WTC11 (cell line): Measurements from ENCODE around the gene PTPRK. TPM values are rescaled to one million over a fixed set of nuclear protein-coding genes. Genes with fewer than 3 reads are reported as not detected.

Source experiments
- ATAC-seq: fragments of 200-7000 bp; cut with Tn5 transposase; 2 replicates; pipeline ENCODE4 v1.10.0; 2021; ENCODE audit warnings: mild to moderate bottlenecking, moderate library complexity
- CTCF ChIA-PET: fragments of 300-600 bp; sonication (Branson Sonifier 250); formaldehyde crosslinking; loops from one replicate; lab custom pipeline; 2021; ENCODE audit warnings: antibody characterized with exemption; lab: Charles Lee
- POLR2A ChIA-PET: fragments of 350-600 bp; sonication (Branson Sonifier 250); formaldehyde crosslinking; loops from one replicate; lab custom pipeline; 2021; ENCODE audit warnings: antibody characterized with exemption; lab: Charles Lee
- DNase-seq: peaks from one replicate; pipeline ENCODE4 v3.0.0; 2021; ENCODE audit warnings: low spot score
- H3K27ac Mint-ChIP-seq: 2 replicates; pipeline ENCODE4 v1.8.0; 2021; ENCODE audit warnings: mixed read lengths
- H3K27me3 Mint-ChIP-seq: 2 replicates; pipeline ENCODE4 v1.8.0; 2021; ENCODE audit warnings: low read depth, mild to moderate bottlenecking, moderate library complexity, mixed read lengths
- H3K36me3 Mint-ChIP-seq: 2 replicates; pipeline ENCODE4 v1.8.0; 2021; ENCODE audit warnings: mixed read lengths
- H3K4me1 Mint-ChIP-seq: 2 replicates; pipeline ENCODE4 v1.8.0; 2022; ENCODE audit warnings: mixed read lengths
- H3K4me3 Mint-ChIP-seq: 2 replicates; pipeline ENCODE4 v1.8.0; 2021; ENCODE audit warnings: mild to moderate bottlenecking, moderate library complexity, mixed read lengths
- H3K9me3 Mint-ChIP-seq: 2 replicates; pipeline ENCODE4 v1.8.0; 2021; ENCODE audit warnings: mixed read lengths
- AFF4 ChIP-seq: sonication (generic); formaldehyde crosslinking; IDR thresholded peaks from 2 replicates; pipeline ENCODE4 v1.8.1; 2023; ENCODE audit warnings: mild to moderate bottlenecking, missing genetic modification reagents, borderline replicate concordance
- CDX4 ChIP-seq: fragments of 250-450 bp; sonication (Bioruptor Pico); IDR thresholded peaks from 2 replicates; pipeline ENCODE4 v1.9.0; 2021; ENCODE audit warnings: moderate library complexity, mild to moderate bottlenecking, inconsistent platforms, borderline replicate concordance
- CREM ChIP-seq: sonication (generic); formaldehyde crosslinking; IDR thresholded peaks from 2 replicates; pipeline ENCODE4 v1.8.1; 2022; ENCODE audit warnings: mild to moderate bottlenecking, missing genetic modification reagents, moderate library complexity
- CTCF ChIP-seq: fragments of 200-600 bp; IDR thresholded peaks from 2 replicates; pipeline ENCODE4 v1.8.0; 2022; ENCODE audit warnings: antibody characterized with exemption
- E2F4 ChIP-seq: sonication (generic); formaldehyde crosslinking; IDR thresholded peaks from 2 replicates; pipeline ENCODE4 v1.8.1; 2022; ENCODE audit warnings: low read depth, mild to moderate bottlenecking, moderate library complexity, missing genetic modification reagents, borderline replicate concordance
- GTF2I ChIP-seq: fragments of 250-450 bp; sonication (Bioruptor Pico); conservative IDR thresholded peaks from 2 replicates; pipeline ENCODE4 v1.4.0; 2021; ENCODE audit warnings: mild to moderate bottlenecking
- KAT7 ChIP-seq: sonication (generic); formaldehyde crosslinking; IDR thresholded peaks from 2 replicates; pipeline ENCODE4 v1.8.1; 2023; ENCODE audit warnings: missing genetic modification reagents, mild to moderate bottlenecking, borderline replicate concordance
- MYBL2 ChIP-seq: sonication (generic); formaldehyde crosslinking; IDR thresholded peaks from 2 replicates; pipeline ENCODE4 v1.8.1; 2023; ENCODE audit warnings: mild to moderate bottlenecking, moderate library complexity, missing genetic modification reagents
- NFATC4 ChIP-seq: fragments of 250-450 bp; sonication (Bioruptor Pico); IDR thresholded peaks from 2 replicates; pipeline ENCODE4 v1.9.0; 2021; ENCODE audit warnings: mild to moderate bottlenecking
- NR2C2 ChIP-seq: sonication (generic); formaldehyde crosslinking; IDR thresholded peaks from 2 replicates; pipeline ENCODE4 v1.8.0; 2022; ENCODE audit warnings: mild to moderate bottlenecking, missing genetic modification reagents
- NR3C1 ChIP-seq: sonication (generic); formaldehyde crosslinking; conservative IDR thresholded peaks from 2 replicates; pipeline ENCODE4 v1.8.1; 2023; ENCODE audit warnings: low read depth, mild to moderate bottlenecking, missing genetic modification reagents
- TCF7 ChIP-seq: sonication (generic); formaldehyde crosslinking; IDR thresholded peaks from 2 replicates; pipeline ENCODE4 v1.8.0; 2022; ENCODE audit warnings: mild to moderate bottlenecking, low read depth, missing genetic modification reagents, moderate library complexity
- TEAD1 ChIP-seq: sonication (generic); formaldehyde crosslinking; IDR thresholded peaks from 2 replicates; pipeline ENCODE4 v1.8.0; 2022; ENCODE audit warnings: mild to moderate bottlenecking, missing genetic modification reagents
- USF1 ChIP-seq: sonication (generic); formaldehyde crosslinking; IDR thresholded peaks from 2 replicates; pipeline ENCODE4 v1.8.0; 2022; ENCODE audit warnings: mild to moderate bottlenecking, missing genetic modification reagents
- ZBTB43 ChIP-seq: sonication (generic); formaldehyde crosslinking; IDR thresholded peaks from 2 replicates; pipeline ENCODE4 v1.8.1; 2023; ENCODE audit warnings: mild to moderate bottlenecking, missing genetic modification reagents
- ZNF138 ChIP-seq: sonication (generic); formaldehyde crosslinking; conservative IDR thresholded peaks from 2 replicates; pipeline ENCODE4 v1.8.1; 2022; ENCODE audit warnings: mild to moderate bottlenecking, moderate library complexity, missing genetic modification reagents
- ZNF263 ChIP-seq: sonication (generic); formaldehyde crosslinking; IDR thresholded peaks from 2 replicates; pipeline ENCODE4 v1.8.1; 2022; ENCODE audit warnings: low read depth, mild to moderate bottlenecking, moderate library complexity, missing genetic modification reagents
- ZNF281 ChIP-seq: sonication (generic); formaldehyde crosslinking; IDR thresholded peaks from 2 replicates; pipeline ENCODE4 v1.8.0; 2023; ENCODE audit warnings: mild to moderate bottlenecking, missing genetic modification reagents
- ZNF396 ChIP-seq: fragments of 250-450 bp; sonication (Bioruptor Pico); IDR thresholded peaks from 2 replicates; pipeline ENCODE4 v1.8.0; 2021; ENCODE audit warnings: mild to moderate bottlenecking, moderate library complexity, borderline replicate concordance
- ZNF423 ChIP-seq: fragments of 250-450 bp; sonication (Bioruptor Pico); IDR thresholded peaks from 2 replicates; pipeline ENCODE4 v2.1.2; 2022; ENCODE audit warnings: mild to moderate bottlenecking, moderate library complexity
- ZNF671 ChIP-seq: fragments of 250-450 bp; sonication (Bioruptor Pico); IDR thresholded peaks from 2 replicates; pipeline ENCODE4 v1.8.0; 2021; ENCODE audit warnings: mild to moderate bottlenecking
- total RNA-seq: library from RNA; stranded (reverse); gene quantifications from 3 replicates; pipeline ENCODE4 v1.2.3, GENCODE V29; 2021

PTPRK gene
- total RNA-seq, 1 experiment from 2014 or later = 44.8 TPM

- TF ChIP-seq CREM (CRISPR knock-in tag) = no peak
- TF ChIP-seq ZNF281 (CRISPR knock-in tag) = no peak
- no peak for TF ChIP-seq CTCF
- no peak for TF ChIP-seq NFATC4 (CRISPR knock-in tag)
Measured at GRCh38 chr6:128491610-128492206, 28.7 kb downstream of the PTPRK start (continued).

- ATAC-seq (peak; percentile 19), DNase-seq (no peak)
- Mint-ChIP-seq H3K4me3 (no peak overlapping the region), H3K4me1 (peaks cover 54% of the 10 kb centered on the region), H3K9me3 (no peaks in the 10 kb centered on the region), H3K27ac (0 out of 2 replicates have a peak overlapping the region, but pooled peaks have one; percentile 57), H3K27me3 (no peaks in the 10 kb centered on the region), H3K36me3 (no peaks in the 10 kb centered on the region)
- POLR2A ChIA-PET = no interaction called here
- CTCF ChIA-PET = no interaction called here
- TF ChIP-seq ZNF396 (CRISPR knock-in tag) = no peak
- TF ChIP-seq ZNF423 (CRISPR knock-in tag) = no peak
- TF ChIP-seq ZNF263 = no peak
- no peak for TF ChIP-seq TCF7 (CRISPR knock-in tag)
- no peak for TF ChIP-seq NR2C2 (CRISPR knock-in tag)
- no peak for TF ChIP-seq CDX4 (CRISPR knock-in tag)
- TF ChIP-seq ZNF671 (CRISPR knock-in tag) = no peak
- TF ChIP-seq NFATC4 (CRISPR knock-in tag) = no peak
- TF ChIP-seq NR3C1 (CRISPR knock-in tag) = no peak
- TF ChIP-seq ZNF138 (CRISPR knock-in tag) = no peak
- no peak for TF ChIP-seq E2F4 (CRISPR knock-in tag)
- TF ChIP-seq GTF2I (CRISPR knock-in tag) = no peak
- TF ChIP-seq USF1 (CRISPR knock-in tag) = no peak
- TF ChIP-seq AFF4 = no peak
- TF ChIP-seq ZBTB43 (CRISPR knock-in tag) = no peak
- TF ChIP-seq TEAD1 (CRISPR knock-in tag) = no peak
- TF ChIP-seq MYBL2 (CRISPR knock-in tag) = no peak
- TF ChIP-seq KAT7 (CRISPR knock-in tag) = no peak
Measured at GRCh38 chr6:128491100-128491581, 29.3 kb downstream of the PTPRK start.
